ENCODE measurements around the gene CDCP1. TPM values are rescaled to one million over a fixed set of nuclear protein-coding genes. Genes with fewer than 3 reads are reported as not detected.

The CDCP1 gene
- total RNA-seq, 3 donors from 2014 or later (not counting 1 experiment from before 2014, with no cell fraction given) = 0.38 to 0.61 (median 0.48) TPM

GRCh38 chr3:45090855-45091254 lies 55.3 kb downstream of the CDCP1 start:
- DNase-seq = no peak
- peaks cover 26 to 39% of the 10 kb centered on the region in 2 donors for H3K27me3 Mint-ChIP-seq (ENCODE audit: low read depth in 2 of 2)
- H3K4me3 ChIP-seq (ENCODE audit: low read length) = no peak overlapping the region
- H3K27me3 ChIP-seq (ENCODE audit: control insufficient read depth, insufficient read depth, low read length) = peaks cover 7% of the 10 kb centered on the region
- no peaks in the 10 kb centered on the region for H3K9me3 Mint-ChIP-seq
- no peaks in the 10 kb centered on the region for H3K36me3 Mint-ChIP-seq
- intact Hi-C loops (cut with micrococcal nuclease) = no loop called here
- WGBS (ENCODE audit: insufficient coverage) = 90% methylated on average over 4 of the region's 4 CpGs
- no peaks in the 10 kb centered on the region for H3K36me3 ChIP-seq (ENCODE audit: control insufficient read depth, insufficient read depth, low read length)
- H3K9me3 ChIP-seq (ENCODE audit: control insufficient read depth, insufficient read depth, low read length) = no peaks in the 10 kb centered on the region
- no peak overlapping the region for H3K4me3 Mint-ChIP-seq
- ATAC-seq = no peak
- TF ChIP-seq CTCF (IDR thresholded peaks at IDR 0.05) = no peak
- no peaks in the 10 kb centered on the region for H3K4me1 ChIP-seq (ENCODE audit: control insufficient read depth, insufficient read depth, low read length)
- H3K4me1 Mint-ChIP-seq = no peaks in the 10 kb centered on the region
- no peak overlapping the region for H3K27ac ChIP-seq (ENCODE audit: low read length)
- H3K27ac Mint-ChIP-seq = no peak overlapping the region

- Histone ChIP-seq H3K27me3 (ENCODE audit: control insufficient read depth, insufficient read depth, low read length) (peaks cover 2% of the 10 kb centered on the region), H3K4me3 (ENCODE audit: low read length) (no peak overlapping the region), H3K4me1 (ENCODE audit: control insufficient read depth, insufficient read depth, low read length) (no peaks in the 10 kb centered on the region), H3K9me3 (ENCODE audit: control insufficient read depth, insufficient read depth, low read length) (no peaks in the 10 kb centered on the region), H3K36me3 (ENCODE audit: control insufficient read depth, insufficient read depth, low read length) (no peaks in the 10 kb centered on the region), H3K27ac (ENCODE audit: low read length) (no peak overlapping the region)
- no peaks in the 10 kb centered on the region for H3K4me1 Mint-ChIP-seq
- no peak for DNase-seq
- H3K27me3 Mint-ChIP-seq (ENCODE audit: low read depth in 2 of 2) = peaks cover 12 to 25% of the 10 kb centered on the region in 2 donors
- no peak for TF ChIP-seq CTCF (IDR thresholded peaks at IDR 0.05)
- 92% methylated on average over 7 of the region's 8 CpGs for WGBS (ENCODE audit: insufficient coverage)
- ATAC-seq = no peak
- H3K36me3 Mint-ChIP-seq = no peaks in the 10 kb centered on the region
- H3K9me3 Mint-ChIP-seq = no peaks in the 10 kb centered on the region
- intact Hi-C loops (cut with micrococcal nuclease) = no loop called here
- H3K27ac Mint-ChIP-seq = no peak overlapping the region
- no peak overlapping the region for H3K4me3 Mint-ChIP-seq
Observed at GRCh38 chr3:45088543-45089358, 57.4 kb downstream of the CDCP1 start.

- no peak overlapping the region for H3K27ac Mint-ChIP-seq
- no peak overlapping the region for H3K27ac ChIP-seq (ENCODE audit: low read length)
- H3K4me1 ChIP-seq (ENCODE audit: control insufficient read depth, insufficient read depth, low read length) = no peaks in the 10 kb centered on the region
- H3K9me3 Mint-ChIP-seq = no peaks in the 10 kb centered on the region
- DNase-seq (no peak), ATAC-seq (no peak)
- WGBS (ENCODE audit: insufficient coverage) = 87% methylated on average over 7 of the region's 7 CpGs
- no peak for TF ChIP-seq CTCF (IDR thresholded peaks at IDR 0.05)
- no peaks in the 10 kb centered on the region for H3K36me3 Mint-ChIP-seq
- intact Hi-C loops (cut with micrococcal nuclease) = no loop called here
- H3K9me3 ChIP-seq (ENCODE audit: control insufficient read depth, insufficient read depth, low read length) = no peaks in the 10 kb centered on the region
- H3K27me3 ChIP-seq (ENCODE audit: control insufficient read depth, insufficient read depth, low read length) = no peaks in the 10 kb centered on the region
- peaks cover 4 to 15% of the 10 kb centered on the region in 2 donors for H3K27me3 Mint-ChIP-seq (ENCODE audit: low read depth in 2 of 2)
- no peak overlapping the region for H3K4me3 Mint-ChIP-seq
- no peaks in the 10 kb centered on the region for H3K36me3 ChIP-seq (ENCODE audit: control insufficient read depth, insufficient read depth, low read length)
- no peak overlapping the region for H3K4me3 ChIP-seq (ENCODE audit: low read length)
- H3K4me1 Mint-ChIP-seq = no peaks in the 10 kb centered on the region
Observed at GRCh38 chr3:45087155-45087554, 59.0 kb downstream of the CDCP1 start.

All from natural killer cell (primary cell).